Ovary (tissue), 3 donors: ENCODE results near the gene VAMP4.

Source experiments
- CTCF ChIP-seq, 3 donors: fragments of 450-650 bp in 2 of 3; fragments of 200-600 bp in 1 of 3; IDR thresholded peaks; one replicate each; pipeline versions ENCODE4 v1.5.1 to v1.8.0; 2016 to 2022; ENCODE audit warnings: antibody characterized with exemption in 3 of 3, mild to moderate bottlenecking in 1 of 3
- EP300 ChIP-seq: sonication (generic); formaldehyde crosslinking; IDR thresholded peaks from one replicate; pipeline ENCODE4 v1.6.1; 2017; ENCODE audit warnings: antibody characterized with exemption
- POLR2A ChIP-seq: fragments of 450-650 bp; IDR thresholded peaks from one replicate; pipeline ENCODE4 v1.6.1; 2017; ENCODE audit warnings: antibody characterized with exemption, mild to moderate bottlenecking, moderate library complexity
- donor health status: DM: no; HTN: no; CAD: no.

GRCh38 chr1:171654201-171654941 is 87.5 kb downstream of the VAMP4 start:
- TF ChIP-seq CTCF (IDR thresholded peaks at IDR 0.05) (no peak), POLR2A (no peak), EP300 (no peak)
